Smooth muscle cell (in vitro differentiated cells): ENCODE measurements around the gene LIN37. TPM values are rescaled to one million over a fixed set of nuclear protein-coding genes. Genes with fewer than 3 reads are reported as not detected.

Experiments
- DNase-seq: peaks from one replicate; lab custom pipeline; 2025; ENCODE audit not compliant: unreplicated experiment; lab: John Stamatoyannopoulos, UW
- H2AFZ ChIP-seq: fragments of 200-600 bp; sonication (generic); 2 replicates; pipeline ENCODE4 v1.6.0; 2016; ENCODE audit warnings: antibody characterized with exemption, low read depth, mild to moderate bottlenecking
- H3F3A ChIP-seq: fragments of 200-600 bp; sonication (generic); 2 replicates; pipeline ENCODE4 v1.6.0; 2017; ENCODE audit warnings: antibody characterized with exemption, low read depth
- H3K27ac ChIP-seq: fragments of 200-600 bp; sonication (generic); 2 replicates; pipeline ENCODE4 v1.5.1; 2016; ENCODE audit warnings: low read depth, mild to moderate bottlenecking
- H3K27me3 ChIP-seq: fragments of 200-600 bp; sonication (generic); 2 replicates; pipeline ENCODE4 v1.6.1; 2016; ENCODE audit warnings: low read depth, mild to moderate bottlenecking
- H3K36me3 ChIP-seq: fragments of 200-600 bp; sonication (generic); 2 replicates; pipeline ENCODE4 v1.5.1; 2016; ENCODE audit warnings: low read depth
- H3K4me1 ChIP-seq: fragments of 200-600 bp; sonication (generic); 2 replicates; pipeline ENCODE4 v1.5.1; 2016; ENCODE audit warnings: low read depth
- H3K4me2 ChIP-seq: fragments of 200-600 bp; sonication (generic); 2 replicates; pipeline ENCODE4 v1.6.0; 2016; ENCODE audit warnings: mild to moderate bottlenecking
- H3K4me3 ChIP-seq: fragments of 200-600 bp; sonication (generic); 2 replicates; pipeline ENCODE4 v1.5.1; 2016; ENCODE audit warnings: mild to moderate bottlenecking
- H3K79me2 ChIP-seq: fragments of 200-600 bp; sonication (generic); 2 replicates; pipeline ENCODE4 v1.6.0; 2016; ENCODE audit warnings: low read depth, mild to moderate bottlenecking
- H3K9ac ChIP-seq: fragments of 200-600 bp; sonication (generic); 2 replicates; pipeline ENCODE4 v1.6.0; 2016; ENCODE audit warnings: low read depth
- H3K9me3 ChIP-seq: fragments of 200-600 bp; sonication (generic); replicated peaks from 2 replicates; pipeline ENCODE4 v1.5.1; 2016; ENCODE audit warnings: low read depth
- H4K20me1 ChIP-seq: fragments of 200-600 bp; sonication (generic); 2 replicates; pipeline ENCODE4 v1.6.0; 2016; ENCODE audit warnings: low read depth
- WGBS: methylation state at CpG from one replicate; pipeline ENCODE4 v1.1.7; 2016; ENCODE audit warnings: low lambda C conversion rate; 5-methylcytosine and 5-hydroxymethylcytosine counted together
- polyA plus RNA-seq: library from polyadenylated mRNA; unstranded; fragments of >200 nt; fragmentation: Nextera tagmentation; extraction: Ambion mirVana; gene quantifications from 2 replicates; pipeline ENCODE4 v1.2.1, GENCODE V29; 2016
- total RNA-seq: library from RNA; depleted of rRNA; stranded (reverse); fragments of >200 nt; gene quantifications from 2 replicates; pipeline ENCODE4 v1.2.3, GENCODE V29; 2014
- TF ChIP-seq, protein P1 (sequence below): fragments of 200-600 bp; sonication (generic); IDR thresholded peaks from 2 replicates; pipeline ENCODE4 v1.5.1; 2017; ENCODE audit warnings: borderline replicate concordance, mild to moderate bottlenecking, antibody characterized with exemption; ENCODE audit not compliant: insufficient read depth, poor library complexity, severe bottlenecking

The LIN37 gene
- total and polyA plus RNA-seq, 2 experiments from 2014 or later, result 16.4 to 17.8 TPM

DNA sequence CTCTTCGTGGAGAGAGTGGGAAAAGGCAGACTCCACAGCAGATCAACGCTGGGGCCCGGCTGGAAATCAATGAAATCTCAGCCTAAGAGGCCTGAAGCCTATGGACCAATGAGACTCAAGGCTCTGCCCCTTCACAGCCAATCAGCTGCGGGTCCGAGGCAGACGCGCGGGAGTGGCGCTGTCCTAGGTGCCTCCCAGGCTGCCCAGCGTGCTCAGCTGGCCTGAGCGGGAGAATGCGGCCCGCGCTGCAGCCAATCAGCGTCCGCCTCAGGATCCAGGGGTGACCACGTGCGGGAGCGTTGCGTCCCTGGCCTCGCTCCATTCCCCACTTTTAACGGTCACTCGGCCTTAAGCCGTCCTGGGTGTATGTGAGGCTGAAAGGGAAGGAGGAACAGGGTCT is 44.2 kb upstream of the LIN37 start, which contains the start of gene ZBTB32:
TSS of gene ZBTB32 (plus strand) at position 341 of the 400 bp plus-strand sequence. CDS start 10,069 bp downstream, outside the sequence.
- no peak within 1 kb of the TSS for H2AFZ ChIP-seq
- no peaks in the 10 kb centered on the region for H3K4me1 ChIP-seq
- 33% methylated on average over 24 of the region's 24 CpGs for WGBS
- H3K9ac ChIP-seq, result no peak within 1 kb of the TSS
- no peaks in the 10 kb centered on the region for H3K36me3 ChIP-seq
- TF ChIP-seq, protein P1, sequence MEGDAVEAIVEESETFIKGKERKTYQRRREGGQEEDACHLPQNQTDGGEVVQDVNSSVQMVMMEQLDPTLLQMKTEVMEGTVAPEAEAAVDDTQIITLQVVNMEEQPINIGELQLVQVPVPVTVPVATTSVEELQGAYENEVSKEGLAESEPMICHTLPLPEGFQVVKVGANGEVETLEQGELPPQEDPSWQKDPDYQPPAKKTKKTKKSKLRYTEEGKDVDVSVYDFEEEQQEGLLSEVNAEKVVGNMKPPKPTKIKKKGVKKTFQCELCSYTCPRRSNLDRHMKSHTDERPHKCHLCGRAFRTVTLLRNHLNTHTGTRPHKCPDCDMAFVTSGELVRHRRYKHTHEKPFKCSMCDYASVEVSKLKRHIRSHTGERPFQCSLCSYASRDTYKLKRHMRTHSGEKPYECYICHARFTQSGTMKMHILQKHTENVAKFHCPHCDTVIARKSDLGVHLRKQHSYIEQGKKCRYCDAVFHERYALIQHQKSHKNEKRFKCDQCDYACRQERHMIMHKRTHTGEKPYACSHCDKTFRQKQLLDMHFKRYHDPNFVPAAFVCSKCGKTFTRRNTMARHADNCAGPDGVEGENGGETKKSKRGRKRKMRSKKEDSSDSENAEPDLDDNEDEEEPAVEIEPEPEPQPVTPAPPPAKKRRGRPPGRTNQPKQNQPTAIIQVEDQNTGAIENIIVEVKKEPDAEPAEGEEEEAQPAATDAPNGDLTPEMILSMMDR, result no peak
- H4K20me1 ChIP-seq, result no peaks in the 10 kb centered on the region
- H3K4me2 ChIP-seq, result no peak within 1 kb of the TSS
- no peak for DNase-seq
- no peaks in the 10 kb centered on the region for H3K79me2 ChIP-seq
- H3K27ac ChIP-seq, result no peak within 1 kb of the TSS
- H3K4me3 ChIP-seq, result no peak within 1 kb of the TSS
- no peaks in the 10 kb centered on the region for H3K27me3 ChIP-seq
- no peaks in the 10 kb centered on the region for H3K9me3 ChIP-seq
- no peaks in the 10 kb centered on the region for H3F3A ChIP-seq

DNA sequence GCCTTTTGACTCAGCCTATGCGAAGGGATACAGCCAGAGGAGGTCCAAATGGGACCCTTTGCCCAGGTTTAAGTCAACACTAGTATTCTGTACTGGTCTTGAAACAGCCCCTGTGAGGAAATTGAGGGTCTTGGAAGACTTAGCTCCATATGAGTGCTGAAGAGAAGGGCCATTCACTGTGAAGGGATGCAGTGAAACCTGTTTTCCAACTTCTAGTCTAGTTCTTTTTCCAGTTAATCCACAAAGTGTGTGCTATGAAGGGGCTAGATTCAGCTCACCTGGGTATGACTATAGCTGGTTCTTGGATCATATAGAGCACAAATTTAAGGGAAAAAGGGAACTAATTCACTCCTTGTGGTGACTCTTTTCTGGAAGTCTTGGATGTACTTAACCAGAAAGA is 40.0 kb upstream of the LIN37 start:
- H3K36me3 ChIP-seq, result no peaks in the 10 kb centered on the region
- H3K4me3 ChIP-seq, result no peak overlapping the region
- no peaks in the 10 kb centered on the region for H3K27me3 ChIP-seq
- TF ChIP-seq, protein P1, result no peak
- H3K4me2 ChIP-seq, result no peak overlapping the region
- H3K79me2 ChIP-seq, result no peaks in the 10 kb centered on the region
- no peaks in the 10 kb centered on the region for H3K4me1 ChIP-seq
- DNase-seq, result no peak
- no peaks in the 10 kb centered on the region for H3F3A ChIP-seq
- 90% methylated on average over 1 of the region's 1 CpG for WGBS
- H3K9me3 ChIP-seq, result no peaks in the 10 kb centered on the region
- H3K27ac ChIP-seq, result no peak overlapping the region
- H2AFZ ChIP-seq, result no peak overlapping the region
- no peaks in the 10 kb centered on the region for H4K20me1 ChIP-seq
- H3K9ac ChIP-seq, result no peak overlapping the region

DNA sequence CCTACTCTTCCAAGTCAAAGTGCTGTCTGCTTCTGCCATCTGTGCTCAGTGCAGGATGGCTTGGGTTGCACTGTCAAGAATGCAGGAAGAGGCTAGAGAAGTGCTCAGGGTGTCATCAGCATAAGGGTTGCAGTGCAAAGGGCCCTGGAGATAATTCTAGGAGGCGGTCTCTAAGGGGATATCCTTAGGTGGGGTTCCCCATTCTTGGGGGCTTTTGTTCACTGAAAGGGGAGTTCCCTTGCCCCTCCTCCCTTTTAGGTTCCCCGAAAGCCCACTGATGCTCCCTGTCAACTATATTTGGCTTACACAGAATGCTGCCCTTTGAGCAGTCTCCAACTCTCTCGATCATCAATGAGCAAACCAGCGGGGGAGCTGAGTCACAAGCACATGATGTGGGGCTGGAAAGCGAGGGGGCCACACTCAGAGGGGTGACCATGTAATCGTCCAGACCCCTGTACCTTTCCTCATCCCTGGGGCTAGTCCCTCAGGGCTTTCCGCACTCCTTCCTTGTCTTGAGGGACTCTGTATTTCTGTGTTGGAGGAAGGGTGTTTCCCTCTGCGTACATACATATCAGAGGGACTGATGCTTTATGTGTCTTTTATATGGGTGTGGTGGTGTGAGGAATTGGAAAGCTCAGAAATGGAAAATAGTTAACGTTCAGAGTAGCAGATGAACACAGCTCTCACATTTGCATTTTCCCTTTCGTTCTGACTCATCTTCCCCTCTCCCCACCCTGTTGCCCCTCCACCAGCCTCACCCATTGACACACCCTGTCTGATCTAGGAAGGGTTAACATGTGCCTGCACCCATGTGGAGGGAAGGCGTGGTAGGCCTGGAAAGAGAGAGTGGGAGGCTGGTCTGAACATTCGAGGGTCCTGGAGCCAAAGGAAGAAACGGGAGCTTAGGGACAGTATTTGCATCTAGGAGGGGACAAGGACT is 37.3 kb upstream of the LIN37 start:
- Histone ChIP-seq H3K27ac (no peak overlapping the region), H2AFZ (no peak overlapping the region), H3K27me3 (no peaks in the 10 kb centered on the region), H3K4me1 (peaks cover 4% of the 10 kb centered on the region), H3K9ac (no peak overlapping the region), H3K36me3 (no peaks in the 10 kb centered on the region), H3K9me3 (no peaks in the 10 kb centered on the region), H3K79me2 (no peaks in the 10 kb centered on the region), H3K4me3 (no peak overlapping the region), H4K20me1 (no peaks in the 10 kb centered on the region), H3K4me2 (no peak overlapping the region), H3F3A (no peaks in the 10 kb centered on the region)
- no peak for DNase-seq
- 76% methylated on average over 13 of the region's 13 CpGs for WGBS
- TF ChIP-seq, protein P1, result no peak
